ENCODE data around the gene OXCT1. TPM values are rescaled to one million over a fixed set of nuclear protein-coding genes. Genes with fewer than 3 reads are reported as not detected.
"Not testable (repeated sequence)": the region's sequence is repeated elsewhere in the genome, so short reads cannot be mapped to it uniquely, and the experiment has no call there.

OXCT1 gene
- total RNA-seq, 1 donor from 2014 or later: 24.7 TPM

GRCh38 chr5:41851116-41851515, 19.1 kb downstream of the OXCT1 start:
- H3K27ac Mint-ChIP-seq (ENCODE audit: unreplicated experiment): no peak overlapping the region
- H3K9me3 Mint-ChIP-seq (ENCODE audit: unreplicated experiment): no peaks in the 10 kb centered on the region
- DNase-seq: no peak
- H3K27me3 Mint-ChIP-seq (ENCODE audit: unreplicated experiment): no peaks in the 10 kb centered on the region
- H3K4me1 Mint-ChIP-seq (ENCODE audit: low read depth, unreplicated experiment): no peaks in the 10 kb centered on the region
- TF ChIP-seq CTCF (IDR thresholded peaks at IDR 0.05; ENCODE audit: partially characterized antibody, unreplicated experiment): no peak
- peaks cover 7% of the 10 kb centered on the region for H3K36me3 Mint-ChIP-seq (ENCODE audit: unreplicated experiment)
- H3K4me3 Mint-ChIP-seq (ENCODE audit: unreplicated experiment): no peak overlapping the region

DNA sequence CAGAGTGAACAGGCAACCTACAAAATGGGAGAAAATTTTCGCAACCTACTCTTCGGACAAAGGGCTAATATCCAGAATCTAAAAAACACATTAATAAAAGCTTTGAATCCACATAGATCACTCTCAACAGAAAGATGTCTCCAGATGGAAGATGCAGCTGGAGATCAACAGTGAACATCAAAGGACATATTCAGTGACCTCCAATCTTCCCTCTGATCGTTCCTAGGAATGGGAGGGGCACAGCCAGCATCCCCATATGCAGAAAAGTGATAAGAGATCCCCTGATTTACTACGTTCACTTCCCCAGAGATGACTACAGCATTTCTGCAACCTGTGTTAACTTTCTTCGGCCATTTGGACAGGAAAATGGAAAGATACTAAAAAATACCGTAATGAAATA, 21.2 kb downstream of the OXCT1 start:
- H3K27ac Mint-ChIP-seq (ENCODE audit: unreplicated experiment): no peak overlapping the region
- no peaks in the 10 kb centered on the region for H3K4me1 Mint-ChIP-seq (ENCODE audit: low read depth, unreplicated experiment)
- no peak for TF ChIP-seq CTCF (IDR thresholded peaks at IDR 0.05; ENCODE audit: partially characterized antibody, unreplicated experiment)
- DNase-seq: no peak
- H3K36me3 Mint-ChIP-seq (ENCODE audit: unreplicated experiment): peaks cover 7% of the 10 kb centered on the region
- no peak overlapping the region for H3K4me3 Mint-ChIP-seq (ENCODE audit: unreplicated experiment)
- no peaks in the 10 kb centered on the region for H3K27me3 Mint-ChIP-seq (ENCODE audit: unreplicated experiment)
- no peaks in the 10 kb centered on the region for H3K9me3 Mint-ChIP-seq (ENCODE audit: unreplicated experiment)

DNA sequence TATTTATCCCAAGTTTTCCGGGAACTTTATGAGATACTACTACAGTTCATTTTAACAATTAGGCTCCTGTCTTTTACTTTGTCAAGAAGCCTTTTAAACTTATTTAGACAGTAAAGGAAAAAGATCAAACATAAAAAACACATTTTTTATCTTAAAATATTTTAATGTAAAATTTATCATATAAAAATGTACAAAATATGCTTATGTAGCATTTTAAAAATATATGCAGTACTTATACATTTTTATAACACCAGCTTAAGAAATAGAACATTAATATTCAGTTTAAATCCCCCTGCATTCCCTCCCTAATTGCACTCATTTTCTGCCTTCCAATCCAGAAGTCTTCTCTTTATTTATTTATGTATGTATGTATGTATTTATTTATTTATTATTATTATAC, 24.5 kb downstream of the OXCT1 start:
- H3K4me1 Mint-ChIP-seq (ENCODE audit: low read depth, unreplicated experiment); H3K4me3 Mint-ChIP-seq (ENCODE audit: unreplicated experiment); H3K9me3 Mint-ChIP-seq (ENCODE audit: unreplicated experiment); H3K27ac Mint-ChIP-seq (ENCODE audit: unreplicated experiment); H3K27me3 Mint-ChIP-seq (ENCODE audit: unreplicated experiment); DNase-seq; H3K36me3 Mint-ChIP-seq (ENCODE audit: unreplicated experiment): not testable (repeated sequence)

DNA sequence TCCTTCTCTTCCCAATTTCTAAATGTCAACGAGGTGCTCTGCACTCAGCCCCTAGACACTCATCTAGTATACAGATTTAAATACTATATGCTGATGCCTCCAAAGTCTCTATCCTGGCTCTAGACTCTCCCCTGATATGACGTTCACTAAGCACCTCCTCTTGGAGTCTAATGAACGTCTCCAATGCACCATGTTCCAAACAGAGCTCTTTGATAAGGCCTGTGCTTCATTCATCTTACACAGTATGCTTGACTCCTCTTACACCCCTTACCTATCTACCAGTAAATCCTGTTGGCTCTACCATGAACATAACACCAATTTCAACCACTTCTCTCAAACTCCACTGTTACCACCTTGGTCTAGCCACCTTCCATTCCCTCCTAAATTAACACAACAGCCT, 25.7 kb downstream of the OXCT1 start:
- DNase-seq: no peak
- Mint-ChIP-seq H3K27me3 (ENCODE audit: unreplicated experiment) (no peaks in the 10 kb centered on the region), H3K9me3 (ENCODE audit: unreplicated experiment) (no peaks in the 10 kb centered on the region), H3K36me3 (ENCODE audit: unreplicated experiment) (peaks cover 7% of the 10 kb centered on the region), H3K27ac (ENCODE audit: unreplicated experiment) (no peak overlapping the region), H3K4me1 (ENCODE audit: low read depth, unreplicated experiment) (no peaks in the 10 kb centered on the region), H3K4me3 (ENCODE audit: unreplicated experiment) (no peak overlapping the region)
- no peak for TF ChIP-seq CTCF (IDR thresholded peaks at IDR 0.05; ENCODE audit: partially characterized antibody, unreplicated experiment)

DNA sequence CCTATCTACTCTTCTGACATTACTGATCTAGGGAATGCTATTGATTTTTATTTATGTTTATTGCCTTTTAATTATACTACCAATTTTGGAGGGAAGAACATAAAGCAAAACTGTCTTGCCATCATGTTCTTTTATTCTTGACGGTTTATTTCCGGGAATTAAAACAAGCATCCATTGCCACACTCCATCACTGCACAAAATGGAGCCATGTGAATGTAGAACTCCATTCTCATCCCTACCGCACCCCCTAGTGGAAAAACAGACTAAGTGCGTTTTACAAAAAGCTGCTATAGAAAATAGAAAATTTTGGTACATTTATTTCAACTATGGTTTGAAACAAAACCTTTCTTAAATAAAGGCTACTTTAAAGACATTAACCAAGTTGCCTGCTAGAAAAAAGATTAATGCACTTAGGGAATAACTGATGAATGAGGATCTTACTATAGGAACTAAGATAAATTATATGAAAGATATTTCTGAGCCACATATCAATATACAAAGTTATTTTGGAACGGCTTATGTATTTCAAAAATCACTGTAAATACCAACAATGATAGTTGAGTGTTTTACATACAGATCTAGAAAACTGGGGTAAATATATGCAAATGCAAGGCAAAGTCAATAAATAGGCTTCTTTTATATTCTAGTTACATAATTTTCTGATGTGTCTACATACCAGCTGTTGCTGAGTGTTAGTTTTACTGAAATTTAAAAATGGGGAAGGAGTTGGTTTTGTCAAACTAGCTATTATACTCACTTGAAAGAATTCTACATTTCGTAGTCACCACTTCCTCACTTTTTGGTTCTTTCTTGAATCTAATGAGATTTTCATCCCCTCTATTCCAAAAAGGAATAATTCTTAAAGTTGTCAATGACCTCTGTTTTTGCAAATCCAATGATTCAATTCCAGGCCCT, 26.5 kb downstream of the OXCT1 start:
- peak; percentile 88 for TF ChIP-seq CTCF (IDR thresholded peaks at IDR 0.05; ENCODE audit: partially characterized antibody, unreplicated experiment)
- Mint-ChIP-seq H3K27ac (ENCODE audit: unreplicated experiment) (no peak overlapping the region), H3K9me3 (ENCODE audit: unreplicated experiment) (no peaks in the 10 kb centered on the region), H3K4me3 (ENCODE audit: unreplicated experiment) (no peak overlapping the region), H3K4me1 (ENCODE audit: low read depth, unreplicated experiment) (no peaks in the 10 kb centered on the region), H3K36me3 (ENCODE audit: unreplicated experiment) (peaks cover under 1% of the 10 kb centered on the region), H3K27me3 (ENCODE audit: unreplicated experiment) (no peaks in the 10 kb centered on the region)
- no peak for DNase-seq

Measured in glutamatergic neuron (in vitro differentiated cells).